ENCODE results near the gene ALDH1L1. TPM values are rescaled to one million over a fixed set of nuclear protein-coding genes. Genes with fewer than 3 reads are reported as not detected.

Gene ALDH1L1
- total RNA-seq, 3 donors from 2014 or later, result 0.10 to 0.29 TPM; not detected in 1

GRCh38 chr3:126136428-126137220, 43.8 kb downstream of the ALDH1L1 start:
- no peaks in the 10 kb centered on the region for H3K36me3 Mint-ChIP-seq (ENCODE audit: insufficient read depth)

GRCh38 chr3:126135406-126136076, 44.8 kb downstream of the ALDH1L1 start:
- peaks cover 24% of the 10 kb centered on the region for H3K27me3 Mint-ChIP-seq (ENCODE audit: low read depth)
- no peaks in the 10 kb centered on the region for H3K4me1 Mint-ChIP-seq (ENCODE audit: low read depth)
- H3K4me3 Mint-ChIP-seq, result no peak overlapping the region
- ATAC-seq (no peak), DNase-seq (peak; percentile 3)
- no peaks in the 10 kb centered on the region for H3K9me3 Mint-ChIP-seq
- H3K36me3 Mint-ChIP-seq (ENCODE audit: insufficient read depth), result no peaks in the 10 kb centered on the region

More at GRCh38 chr3:126136428-126137220, 43.8 kb downstream of the ALDH1L1 start:
- H3K27me3 Mint-ChIP-seq (ENCODE audit: low read depth), result peaks cover 24% of the 10 kb centered on the region
- H3K4me1 Mint-ChIP-seq (ENCODE audit: low read depth), result no peaks in the 10 kb centered on the region
- no peak overlapping the region for H3K4me3 Mint-ChIP-seq
- DNase-seq (no peak), ATAC-seq (no peak)
- no peaks in the 10 kb centered on the region for H3K9me3 Mint-ChIP-seq

GRCh38 chr3:126135071-126135405, 45.3 kb downstream of the ALDH1L1 start:
- no peaks in the 10 kb centered on the region for H3K4me1 Mint-ChIP-seq (ENCODE audit: low read depth)
- H3K9me3 Mint-ChIP-seq, result no peaks in the 10 kb centered on the region
- no peak for ATAC-seq
- H3K27me3 Mint-ChIP-seq (ENCODE audit: low read depth), result peaks cover 23% of the 10 kb centered on the region
- H3K36me3 Mint-ChIP-seq (ENCODE audit: insufficient read depth), result no peaks in the 10 kb centered on the region
- no peak overlapping the region for H3K4me3 Mint-ChIP-seq
- DNase-seq, result no peak

- H3K4me3 Mint-ChIP-seq, result no peak overlapping the region
- ATAC-seq, result peak; percentile 69 to 71
Measured at GRCh38 chr3:126134219-126134975, 46.0 kb downstream of the ALDH1L1 start.

GRCh38 chr3:126133606-126134005, 46.8 kb downstream of the ALDH1L1 start:
- no peaks in the 10 kb centered on the region for H3K36me3 Mint-ChIP-seq (ENCODE audit: insufficient read depth)
- ATAC-seq (no peak), DNase-seq (no peak)
- no peaks in the 10 kb centered on the region for H3K4me1 Mint-ChIP-seq (ENCODE audit: low read depth)
- peaks cover 15% of the 10 kb centered on the region for H3K27me3 Mint-ChIP-seq (ENCODE audit: low read depth)
- no peak overlapping the region for H3K4me3 Mint-ChIP-seq
- H3K9me3 Mint-ChIP-seq, result no peaks in the 10 kb centered on the region

More at GRCh38 chr3:126134219-126134975, 46.0 kb downstream of the ALDH1L1 start:
- H3K4me1 Mint-ChIP-seq (ENCODE audit: low read depth), result no peaks in the 10 kb centered on the region
- no peaks in the 10 kb centered on the region for H3K36me3 Mint-ChIP-seq (ENCODE audit: insufficient read depth)
- H3K9me3 Mint-ChIP-seq, result no peaks in the 10 kb centered on the region
- DNase-seq, result peak; percentile 23
- peaks cover 18% of the 10 kb centered on the region for H3K27me3 Mint-ChIP-seq (ENCODE audit: low read depth)

- H3K4me1 Mint-ChIP-seq (ENCODE audit: low read depth), result no peaks in the 10 kb centered on the region
- no peak overlapping the region for H3K4me3 Mint-ChIP-seq
- no peaks in the 10 kb centered on the region for H3K36me3 Mint-ChIP-seq (ENCODE audit: insufficient read depth)
- DNase-seq (no peak), ATAC-seq (no peak)
- peaks cover 12% of the 10 kb centered on the region for H3K27me3 Mint-ChIP-seq (ENCODE audit: low read depth)
- no peaks in the 10 kb centered on the region for H3K9me3 Mint-ChIP-seq
Measured at GRCh38 chr3:126132751-126133511, 47.5 kb downstream of the ALDH1L1 start.

GRCh38 chr3:126131881-126132750, 48.3 kb downstream of the ALDH1L1 start:
- no peaks in the 10 kb centered on the region for H3K36me3 Mint-ChIP-seq (ENCODE audit: insufficient read depth)
- DNase-seq, result peak; percentile 4

GRCh38 chr3:126130981-126131745, 49.2 kb downstream of the ALDH1L1 start:
- no peak overlapping the region for H3K4me3 Mint-ChIP-seq
- ATAC-seq, result no peak
- H3K4me1 Mint-ChIP-seq (ENCODE audit: low read depth), result no peaks in the 10 kb centered on the region
- H3K9me3 Mint-ChIP-seq, result no peaks in the 10 kb centered on the region
- H3K36me3 Mint-ChIP-seq (ENCODE audit: insufficient read depth), result no peaks in the 10 kb centered on the region
- peaks cover 3% of the 10 kb centered on the region for H3K27me3 Mint-ChIP-seq (ENCODE audit: low read depth)
- no peak for DNase-seq

More at GRCh38 chr3:126131881-126132750, 48.3 kb downstream of the ALDH1L1 start:
- H3K4me3 Mint-ChIP-seq, result no peak overlapping the region
- H3K4me1 Mint-ChIP-seq (ENCODE audit: low read depth), result no peaks in the 10 kb centered on the region
- H3K27me3 Mint-ChIP-seq (ENCODE audit: low read depth), result peaks cover 6% of the 10 kb centered on the region
- ATAC-seq, result no peak
- no peaks in the 10 kb centered on the region for H3K9me3 Mint-ChIP-seq

- Mint-ChIP-seq H3K4me1 (ENCODE audit: low read depth) (no peaks in the 10 kb centered on the region), H3K27me3 (ENCODE audit: low read depth) (no peaks in the 10 kb centered on the region), H3K36me3 (ENCODE audit: insufficient read depth) (no peaks in the 10 kb centered on the region), H3K9me3 (no peaks in the 10 kb centered on the region), H3K4me3 (no peak overlapping the region)
- ATAC-seq, result no peak
- no peak for DNase-seq
Measured at GRCh38 chr3:126130081-126130855, 50.1 kb downstream of the ALDH1L1 start.

GRCh38 chr3:126129398-126129891, 50.9 kb downstream of the ALDH1L1 start:
- ATAC-seq, result no peak
- no peaks in the 10 kb centered on the region for H3K9me3 Mint-ChIP-seq
- no peak overlapping the region for H3K4me3 Mint-ChIP-seq
- no peaks in the 10 kb centered on the region for H3K4me1 Mint-ChIP-seq (ENCODE audit: low read depth)
- no peak for DNase-seq
- no peaks in the 10 kb centered on the region for H3K27me3 Mint-ChIP-seq (ENCODE audit: low read depth)
- H3K36me3 Mint-ChIP-seq (ENCODE audit: insufficient read depth), result no peaks in the 10 kb centered on the region

GRCh38 chr3:126128504-126129397, 51.6 kb downstream of the ALDH1L1 start:
- no peaks in the 10 kb centered on the region for H3K36me3 Mint-ChIP-seq (ENCODE audit: insufficient read depth)
- no peaks in the 10 kb centered on the region for H3K4me1 Mint-ChIP-seq (ENCODE audit: low read depth)
- H3K27me3 Mint-ChIP-seq (ENCODE audit: low read depth), result peaks cover 2% of the 10 kb centered on the region
- no peak overlapping the region for H3K4me3 Mint-ChIP-seq
- ATAC-seq (no peak), DNase-seq (no peak)
- no peaks in the 10 kb centered on the region for H3K9me3 Mint-ChIP-seq
